Mesodermal cell (in vitro differentiated cells): ENCODE data around the gene MCF2L.
"Not testable (repeated sequence)": the region's sequence is repeated elsewhere in the genome, so short reads cannot be mapped to it uniquely, and the experiment has no call there.

Experiments
- H3K27ac ChIP-seq: 2 replicates; pipeline ENCODE4 v1.7.0; 2013; ENCODE audit warnings: mild to moderate bottlenecking, low read depth, low read length, moderate library complexity; ENCODE audit not compliant: severe bottlenecking
- H3K36me3 ChIP-seq: 2 replicates; pipeline ENCODE4 v1.7.1; 2013; ENCODE audit warnings: mild to moderate bottlenecking, low read length, moderate library complexity; ENCODE audit not compliant: control insufficient read depth, insufficient read depth
- H3K4me1 ChIP-seq: one replicate; pipeline ENCODE4 v1.7.1; 2013; ENCODE audit warnings: mild to moderate bottlenecking, low read length; ENCODE audit not compliant: insufficient read depth, control insufficient read depth, poor library complexity, severe bottlenecking
- H3K4me3 ChIP-seq: 2 replicates; pipeline ENCODE4 v1.7.0; 2013; ENCODE audit warnings: low read length, control low read depth, mild to moderate bottlenecking; ENCODE audit not compliant: insufficient read depth, poor library complexity, severe bottlenecking; ENCODE audit errors: extremely low read depth
- H3K9me3 ChIP-seq: 2 replicates; pipeline ENCODE4 v1.7.1; 2013; ENCODE audit warnings: mild to moderate bottlenecking, low read length, moderate library complexity; ENCODE audit not compliant: control insufficient read depth
- WGBS, 2 experiments: methylation state at CpG; one replicate each; pipeline ENCODE4 v1.1.5; 2013; ENCODE audit warnings: missing lambda C conversion rate in 2 of 2; ENCODE audit not compliant: insufficient coverage in 2 of 2; 5-methylcytosine and 5-hydroxymethylcytosine counted together

MCF2L gene

GRCh38 chr13:113096745-113097305, 127.8 kb downstream of the MCF2L start:
- Histone ChIP-seq H3K4me3 (no peak overlapping the region), H3K9me3 (no peaks in the 10 kb centered on the region), H3K27ac (no peak overlapping the region), H3K4me1 (peaks cover 4% of the 10 kb centered on the region), H3K36me3 (no peaks in the 10 kb centered on the region)
- WGBS, 2 experiments, result 96% methylated on average over 39 to 52 of the region's 52 CpGs

- WGBS, 2 experiments, result 83 to 93% methylated on average over 1 to 3 of the region's 7 CpGs
- H3K4me1 ChIP-seq, result peaks cover 4% of the 10 kb centered on the region
- H3K36me3 ChIP-seq, result no peaks in the 10 kb centered on the region
- H3K4me3 ChIP-seq, result no peak overlapping the region
- H3K27ac ChIP-seq, result no peak overlapping the region
- no peaks in the 10 kb centered on the region for H3K9me3 ChIP-seq
These were observed 128.6 kb downstream of the MCF2L start for GRCh38 chr13:113097651-113098050.

GRCh38 chr13:113098162-113098732, 129.2 kb downstream of the MCF2L start:
- H3K4me1 ChIP-seq, result peaks cover 4% of the 10 kb centered on the region
- H3K4me3 ChIP-seq, result no peak overlapping the region

GRCh38 chr13:113099142-113099541, 130.1 kb downstream of the MCF2L start:
- Histone ChIP-seq H3K9me3 (no peaks in the 10 kb centered on the region), H3K4me1 (peaks cover 4% of the 10 kb centered on the region), H3K27ac (no peak overlapping the region), H3K36me3 (no peaks in the 10 kb centered on the region), H3K4me3 (no peak overlapping the region)
- WGBS, 2 experiments, result 86 to 91% methylated on average over 10 of the region's 11 CpGs

More at GRCh38 chr13:113098162-113098732, 129.2 kb downstream of the MCF2L start:
- no peaks in the 10 kb centered on the region for H3K36me3 ChIP-seq
- no peaks in the 10 kb centered on the region for H3K9me3 ChIP-seq
- H3K27ac ChIP-seq, result no peak overlapping the region
- 90 to 91% methylated on average over 17 to 25 of the region's 30 CpGs for WGBS, 2 experiments

GRCh38 chr13:113102302-113102701, 133.3 kb downstream of the MCF2L start:
- not testable (repeated sequence) for H3K9me3 ChIP-seq, H3K27ac ChIP-seq, H3K4me3 ChIP-seq, H3K36me3 ChIP-seq, H3K4me1 ChIP-seq
- WGBS, 2 experiments, result 76 to 85% methylated on average over 10 of the region's 10 CpGs

- Histone ChIP-seq H3K4me3 (no peak overlapping the region), H3K36me3 (no peaks in the 10 kb centered on the region), H3K27ac (no peak overlapping the region), H3K9me3 (no peaks in the 10 kb centered on the region), H3K4me1 (peaks cover 5% of the 10 kb centered on the region)
- 89 to 91% methylated on average over 11 to 12 of the region's 12 CpGs for WGBS, 2 experiments
These were observed 133.7 kb downstream of the MCF2L start for GRCh38 chr13:113102727-113103126.

GRCh38 chr13:113103646-113104045, 134.6 kb downstream of the MCF2L start:
- Histone ChIP-seq H3K4me1 (peaks cover 3% of the 10 kb centered on the region), H3K27ac (no peak overlapping the region), H3K36me3 (no peaks in the 10 kb centered on the region), H3K4me3 (no peak overlapping the region), H3K9me3 (no peaks in the 10 kb centered on the region)
- 87 to 91% methylated on average over 8 to 9 of the region's 9 CpGs for WGBS, 2 experiments

GRCh38 chr13:113105032-113105920, 136.3 kb downstream of the MCF2L start, which contains the start of gene F7:
Gene F7 (plus strand): TSS chr13:113105791. CDS start chr13:113105842, 51 bp downstream.
- Histone ChIP-seq H3K4me1 (peaks cover 3% of the 10 kb centered on the region), H3K9me3 (no peaks in the 10 kb centered on the region), H3K36me3 (no peaks in the 10 kb centered on the region), H3K4me3 (no peak within 1 kb of the TSS), H3K27ac (no peak within 1 kb of the TSS)
- WGBS, 2 experiments, result 79 to 84% methylated on average over 11 to 12 of the region's 17 CpGs

- Histone ChIP-seq H3K4me3 (no peak overlapping the region), H3K4me1 (peaks cover 3% of the 10 kb centered on the region), H3K9me3 (no peaks in the 10 kb centered on the region), H3K36me3 (no peaks in the 10 kb centered on the region), H3K27ac (no peak overlapping the region)
- 81 to 88% methylated on average over 7 to 10 of the region's 16 CpGs for WGBS, 2 experiments
These were observed 137.0 kb downstream of the MCF2L start for GRCh38 chr13:113105921-113106452.

GRCh38 chr13:113106711-113107351, 137.8 kb downstream of the MCF2L start:
- no peaks in the 10 kb centered on the region for H3K36me3 ChIP-seq
- H3K4me1 ChIP-seq, result peaks cover 3% of the 10 kb centered on the region
- WGBS, 2 experiments, result 82 to 85% methylated on average over 14 to 15 of the region's 25 CpGs
- H3K27ac ChIP-seq, result no peak overlapping the region
- no peaks in the 10 kb centered on the region for H3K9me3 ChIP-seq
- no peak overlapping the region for H3K4me3 ChIP-seq
